Ramos (cell line): ENCODE measurements around the gene REG3G.

Source experiments
- in situ Hi-C: fragments of 300-500 bp; cut with MboI; formaldehyde crosslinking; loops from one replicate; pipeline ENCODE4 v1.14.3; 2022; ENCODE audit warnings: low sequenced_read_pairs; ENCODE audit not compliant: unreplicated experiment

The REG3G gene

DNA sequence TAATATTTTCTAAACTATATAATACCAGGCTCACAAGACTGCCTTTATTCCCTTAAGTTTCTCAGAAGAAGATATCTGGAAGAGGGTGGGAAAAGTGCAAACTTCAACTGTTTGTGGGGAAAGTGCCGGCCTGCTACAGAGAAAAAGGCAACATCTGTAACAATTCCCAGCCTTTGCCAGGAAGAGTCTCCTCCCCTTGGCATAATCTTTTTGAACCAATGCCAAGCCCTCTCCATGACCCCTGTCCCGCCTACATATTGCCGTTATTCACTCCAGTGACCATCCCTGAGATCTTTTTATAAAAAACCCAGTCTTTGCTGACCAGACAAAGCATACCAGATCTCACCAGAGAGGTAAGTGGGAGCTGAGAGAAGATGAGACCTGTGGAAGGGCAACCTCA lies at the start of gene REG3G:
REG3G (plus strand) TSS at position 282 of the 400 bp plus-strand sequence. CDS start 392 bp downstream, outside the sequence.
- in situ Hi-C loops, result no loop called here

GRCh38 chr2:78977661-78978145 lies 47.8 kb upstream of the REG3G start:
- in situ Hi-C loops, result no loop called here

DNA sequence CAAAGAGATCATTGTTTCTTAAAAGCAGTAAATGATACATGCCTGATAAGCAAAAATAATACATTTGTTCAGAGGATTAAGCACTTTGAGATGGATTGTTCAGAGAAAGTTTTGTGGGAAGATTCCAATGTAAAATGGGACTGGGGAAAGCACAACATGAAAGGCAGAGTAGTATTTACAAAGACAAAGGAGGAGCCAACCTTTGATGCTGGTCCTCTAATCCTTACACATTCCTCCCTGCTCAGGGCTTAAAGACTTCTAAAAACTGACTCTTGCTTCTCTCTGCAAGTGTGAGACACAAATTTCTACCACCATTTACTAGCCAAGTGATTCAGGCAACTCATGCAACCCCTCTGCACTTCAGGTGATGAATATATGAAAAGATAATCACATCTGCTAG lies 47.2 kb upstream of the REG3G start:
- in situ Hi-C loops, result no loop called here

GRCh38 chr2:78979380-78980151 lies 45.9 kb upstream of the REG3G start:
- in situ Hi-C loops, result no loop called here

DNA sequence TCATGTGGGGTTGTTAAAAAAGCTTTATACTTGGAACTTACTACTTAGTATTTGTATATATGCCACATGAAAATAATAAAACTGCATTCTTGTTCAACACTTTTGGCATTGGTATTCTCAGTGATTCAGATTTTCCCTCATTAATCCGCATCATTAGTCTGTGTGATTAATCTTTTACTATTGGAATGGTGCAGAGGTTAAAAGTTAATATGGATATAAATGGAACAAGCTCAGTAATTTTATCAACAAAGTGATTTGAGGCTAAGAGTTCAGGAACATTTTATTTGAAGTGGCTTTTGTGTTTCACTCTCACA lies 45.4 kb upstream of the REG3G start:
- in situ Hi-C loops, result no loop called here

- in situ Hi-C loops, result no loop called here
Measured at GRCh38 chr2:78980871-78981270, 44.6 kb upstream of the REG3G start.

GRCh38 chr2:78982638-78983330 lies 42.7 kb upstream of the REG3G start:
- in situ Hi-C loops, result no loop called here

DNA sequence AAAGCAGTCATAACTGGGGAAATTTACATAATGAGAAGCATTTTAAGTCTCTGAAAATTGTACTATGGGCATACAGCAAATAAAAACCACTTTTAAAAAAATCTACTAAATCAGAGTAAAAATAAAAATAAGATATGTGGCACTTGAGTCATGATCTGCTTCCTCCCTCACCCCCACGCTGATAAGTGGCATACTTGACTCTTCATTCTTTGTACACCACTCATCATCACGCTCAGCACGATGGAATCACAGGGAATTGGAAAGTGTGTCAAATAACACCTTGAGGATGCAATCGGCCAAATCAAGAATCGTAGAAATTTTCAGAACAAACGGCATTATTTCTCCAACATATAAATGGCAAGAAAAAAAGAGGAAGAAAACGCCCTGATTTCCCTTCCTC lies 41.1 kb upstream of the REG3G start:
- in situ Hi-C loops, result no loop called here

DNA sequence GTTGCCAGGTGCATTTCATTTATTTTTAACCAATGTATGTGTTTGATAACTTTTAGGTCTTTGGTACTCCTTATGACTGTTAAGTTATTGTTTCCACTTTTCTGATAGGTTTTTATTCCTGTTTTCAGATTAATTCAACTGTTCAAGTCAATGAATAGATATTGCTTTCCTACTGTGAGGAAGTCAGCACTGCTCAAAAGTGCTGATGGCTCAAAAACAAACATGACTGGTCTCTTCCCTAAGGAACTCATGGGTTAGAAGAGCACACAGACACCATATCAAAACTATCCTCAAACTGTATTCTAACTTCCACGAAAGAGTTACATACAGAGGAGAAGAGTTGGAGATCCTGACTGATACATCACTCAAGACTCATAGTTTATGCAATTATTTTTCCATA lies 39.9 kb upstream of the REG3G start:
- in situ Hi-C loops, result no loop called here

GRCh38 chr2:78989051-78989450 lies 36.5 kb upstream of the REG3G start:
- in situ Hi-C loops, result no loop called here

- in situ Hi-C loops, result no loop called here
Measured at GRCh38 chr2:78992451-78992806, 33.1 kb upstream of the REG3G start.

DNA sequence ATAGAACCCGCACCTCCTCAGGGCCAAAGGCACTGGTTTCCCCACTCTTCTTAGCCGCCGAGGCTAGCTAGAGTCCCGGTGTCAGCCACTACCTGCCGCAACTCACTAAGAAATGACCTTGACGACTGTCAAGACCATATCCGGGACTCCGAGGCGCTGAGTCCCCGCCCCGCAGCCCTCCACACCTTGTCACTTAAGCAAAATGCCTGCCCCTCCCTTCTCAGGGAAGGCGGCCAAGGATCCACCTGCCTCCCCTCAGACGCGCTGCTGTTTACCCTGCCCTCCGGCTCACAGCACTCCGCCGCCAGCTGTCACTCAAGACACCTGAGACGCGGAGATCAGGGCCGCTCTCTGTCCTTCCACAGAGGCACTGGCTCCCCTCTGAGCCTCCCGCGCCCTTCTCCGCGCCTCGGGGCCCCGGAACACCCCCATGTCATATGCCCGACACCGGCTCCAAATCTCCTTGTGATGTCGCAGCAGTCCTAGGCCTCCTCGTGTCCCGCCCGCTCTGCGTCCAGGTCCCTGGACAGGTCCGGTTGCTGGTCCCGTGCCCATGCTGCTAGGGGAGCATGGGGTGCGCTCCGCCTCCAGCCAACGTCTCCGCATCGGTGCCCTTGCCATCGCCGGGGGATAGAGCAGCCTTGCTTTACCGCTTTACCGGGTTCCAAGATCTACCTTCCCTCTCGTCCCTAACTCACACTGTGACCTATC lies 32.5 kb upstream of the REG3G start:
- in situ Hi-C loops, result no loop called here

DNA sequence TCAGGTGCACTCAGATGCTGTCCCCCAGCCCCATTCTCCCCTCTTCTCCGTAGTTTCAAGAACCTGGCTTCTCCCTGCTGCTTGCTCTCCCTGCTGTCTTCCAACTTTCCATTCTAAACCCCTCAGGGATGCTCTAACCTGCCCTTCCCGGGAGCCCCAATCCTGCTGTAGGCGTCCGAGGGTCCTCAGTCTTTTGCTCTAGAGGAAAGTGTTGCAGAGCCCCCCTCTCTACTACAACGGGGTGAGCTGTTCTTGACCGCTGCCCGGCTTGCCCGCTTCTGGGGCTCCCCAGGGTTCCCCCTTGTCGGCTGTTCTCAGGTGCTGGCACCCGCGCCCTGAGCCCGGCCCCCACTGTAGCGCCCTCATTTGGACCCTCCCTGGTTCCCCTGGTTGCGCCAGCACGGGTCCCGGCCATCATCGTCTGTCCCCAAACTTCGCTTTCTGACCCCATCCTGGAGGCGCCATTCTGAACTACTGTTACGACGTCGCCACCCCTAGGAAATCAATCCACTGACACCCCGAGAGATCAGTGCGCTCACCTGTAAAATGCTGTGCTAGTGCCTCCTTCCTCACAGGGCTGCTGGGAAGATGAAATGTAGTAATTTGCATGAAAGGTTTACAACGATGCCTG lies 31.9 kb upstream of the REG3G start:
- in situ Hi-C loops, result no loop called here

GRCh38 chr2:78994789-78995188 lies 30.7 kb upstream of the REG3G start:
- in situ Hi-C loops, result no loop called here

- in situ Hi-C loops, result no loop called here
Measured at GRCh38 chr2:78999406-78999805, 26.1 kb upstream of the REG3G start.

- in situ Hi-C loops, result no loop called here
Measured at GRCh38 chr2:79000008-79000576, 25.4 kb upstream of the REG3G start.

- in situ Hi-C loops, result no loop called here
Measured at GRCh38 chr2:79001285-79001684, 24.2 kb upstream of the REG3G start.

GRCh38 chr2:79004680-79005079 lies 20.8 kb upstream of the REG3G start:
- in situ Hi-C loops, result no loop called here

DNA sequence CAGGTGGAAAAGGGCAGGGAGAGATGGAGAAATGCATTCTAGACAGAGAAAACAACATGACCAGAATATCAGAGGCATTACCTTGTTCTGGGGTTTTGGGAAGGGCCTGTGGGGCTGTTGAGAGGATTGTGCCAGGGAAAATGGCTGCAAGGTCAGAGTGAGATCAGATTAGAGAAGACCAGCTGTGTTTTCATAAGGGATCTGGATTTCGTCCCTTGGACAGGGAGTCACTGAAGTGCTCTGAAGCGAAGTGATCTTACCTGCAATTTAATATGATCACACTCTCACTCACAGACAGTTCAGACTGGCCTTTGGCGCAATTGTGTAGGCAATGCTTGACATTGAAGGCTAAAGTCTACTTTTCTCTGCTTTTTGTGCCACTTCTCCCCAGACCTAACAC lies 20.3 kb upstream of the REG3G start:
- in situ Hi-C loops, result no loop called here

DNA sequence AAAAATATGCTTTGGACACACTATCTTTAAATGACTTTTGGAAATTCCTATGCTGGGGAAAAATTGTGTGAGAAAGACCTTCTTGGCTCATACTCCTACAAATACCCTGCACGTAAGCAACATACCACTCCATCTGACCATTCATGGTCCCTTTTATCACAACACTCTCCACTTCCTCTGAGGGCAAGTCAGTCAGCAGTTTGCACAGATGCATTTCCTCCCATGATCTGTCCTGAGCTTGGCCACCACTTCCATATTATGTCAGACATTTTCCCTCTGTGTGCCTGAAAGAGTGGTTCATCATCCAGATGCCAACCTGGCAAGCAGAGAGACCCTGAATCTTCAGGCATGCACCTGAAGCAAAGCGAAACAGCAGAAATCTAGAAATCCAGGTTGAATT lies 16.1 kb upstream of the REG3G start:
- in situ Hi-C loops, result no loop called here

DNA sequence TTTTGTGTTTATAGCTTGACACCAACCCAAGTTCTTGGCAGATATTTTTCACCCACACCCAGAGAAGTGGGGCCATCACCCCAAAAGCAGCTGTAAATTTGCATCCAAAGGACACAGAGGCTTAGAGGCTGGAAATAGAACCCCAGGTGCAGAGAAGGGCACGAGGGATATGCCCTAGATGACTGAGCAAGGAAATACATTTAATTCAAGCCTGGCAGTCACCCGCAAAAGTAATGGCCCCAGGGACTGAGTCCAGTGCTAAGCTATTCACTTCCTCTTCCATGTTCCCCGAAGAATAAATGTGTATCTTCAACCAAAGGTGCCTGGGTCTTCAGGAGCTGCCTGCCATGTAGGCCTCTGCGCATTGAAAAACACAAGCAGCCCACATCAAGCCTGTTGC lies 14.0 kb upstream of the REG3G start:
- in situ Hi-C loops, result no loop called here
